ENCODE measurements around the gene PRDM11. TPM values are rescaled to one million over a fixed set of nuclear protein-coding genes. Genes with fewer than 3 reads are reported as not detected.

Gene PRDM11
- total RNA-seq, 2 donors from 2014 or later = 23.8 to 30.5 TPM

- no peaks in the 10 kb centered on the region for H3K27me3 ChIP-seq (replicated peaks; ENCODE audit: insufficient read depth)
- H3K36me3 ChIP-seq = no peaks in the 10 kb centered on the region
- no peak overlapping the region for H3K4me3 ChIP-seq
- DNase-seq (ENCODE audit: low spot score) (no peak), ATAC-seq (ENCODE audit: insufficient number of reproducible peaks, low FRiP score, low read depth) (no peak)
- H3K27ac ChIP-seq = no peak overlapping the region
- H3K4me1 ChIP-seq (ENCODE audit: control insufficient read depth in 1 of 2, low read depth in 2 of 2) = peaks cover 0 to 14% of the 10 kb centered on the region in 2 donors
- H3K9me3 ChIP-seq = no peaks in the 10 kb centered on the region
- TF ChIP-seq CTCF (IDR thresholded peaks at IDR 0.05) = no peak
Observed at GRCh38 chr11:45234306-45235006, 88.0 kb downstream of the PRDM11 start.

- H3K4me1 ChIP-seq (ENCODE audit: control insufficient read depth in 1 of 2, low read depth in 2 of 2) = peaks cover 0 to 7% of the 10 kb centered on the region in 2 donors
- H3K27ac ChIP-seq = no peak overlapping the region
- no peak for TF ChIP-seq CTCF (IDR thresholded peaks at IDR 0.05)
- no peak overlapping the region for H3K4me3 ChIP-seq
- H3K36me3 ChIP-seq = no peaks in the 10 kb centered on the region
- DNase-seq (ENCODE audit: low spot score) = no peak
- no peaks in the 10 kb centered on the region for H3K27me3 ChIP-seq (replicated peaks; ENCODE audit: insufficient read depth)
- H3K9me3 ChIP-seq = no peaks in the 10 kb centered on the region
- no peak for ATAC-seq (ENCODE audit: insufficient number of reproducible peaks, low FRiP score, low read depth)
Observed at GRCh38 chr11:45237711-45238315, 91.4 kb downstream of the PRDM11 start.

GRCh38 chr11:45238724-45239123, 92.3 kb downstream of the PRDM11 start:
- Histone ChIP-seq H3K9me3 (no peaks in the 10 kb centered on the region), H3K4me3 (no peak overlapping the region), H3K4me1 (ENCODE audit: control insufficient read depth in 1 of 2, low read depth in 2 of 2) (peaks cover 0 to under 1% of the 10 kb centered on the region in 2 donors), H3K36me3 (no peaks in the 10 kb centered on the region), H3K27me3 (replicated peaks; ENCODE audit: insufficient read depth) (no peaks in the 10 kb centered on the region), H3K27ac (peak overlapping the region in 1 of 2 donors; percentile 19)
- TF ChIP-seq CTCF (IDR thresholded peaks at IDR 0.05) = no peak
- DNase-seq (ENCODE audit: low spot score) = no peak
- peak; percentile 71 for ATAC-seq (ENCODE audit: insufficient number of reproducible peaks, low FRiP score, low read depth)

DNA sequence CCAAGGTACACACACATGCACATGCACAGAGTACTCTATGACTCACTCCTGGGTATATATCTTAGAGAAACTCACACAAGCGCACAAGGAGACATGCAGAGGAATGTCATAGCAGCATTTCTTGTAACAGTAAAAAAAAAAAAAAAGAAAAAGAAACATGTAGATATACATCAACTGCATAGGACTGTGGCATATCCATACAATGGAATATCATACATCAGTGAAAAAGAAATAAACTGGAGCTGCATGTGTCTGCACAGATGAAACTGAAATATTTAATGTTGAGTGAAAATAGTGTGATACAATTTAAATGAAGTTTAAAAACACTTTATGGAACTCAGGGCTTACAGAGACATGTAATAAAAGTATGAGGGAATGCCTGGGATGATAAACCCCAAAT, 93.3 kb downstream of the PRDM11 start:
- no peaks in the 10 kb centered on the region for H3K27me3 ChIP-seq (replicated peaks; ENCODE audit: insufficient read depth)
- H3K9me3 ChIP-seq = no peaks in the 10 kb centered on the region
- H3K27ac ChIP-seq = no peak overlapping the region
- TF ChIP-seq CTCF (IDR thresholded peaks at IDR 0.05) = no peak
- H3K4me3 ChIP-seq = no peak overlapping the region
- DNase-seq (ENCODE audit: low spot score) (no peak), ATAC-seq (ENCODE audit: insufficient number of reproducible peaks, low FRiP score, low read depth) (no peak)
- H3K4me1 ChIP-seq (ENCODE audit: control insufficient read depth in 1 of 2, low read depth in 2 of 2) = no peaks in the 10 kb centered on the region
- no peaks in the 10 kb centered on the region for H3K36me3 ChIP-seq

DNA sequence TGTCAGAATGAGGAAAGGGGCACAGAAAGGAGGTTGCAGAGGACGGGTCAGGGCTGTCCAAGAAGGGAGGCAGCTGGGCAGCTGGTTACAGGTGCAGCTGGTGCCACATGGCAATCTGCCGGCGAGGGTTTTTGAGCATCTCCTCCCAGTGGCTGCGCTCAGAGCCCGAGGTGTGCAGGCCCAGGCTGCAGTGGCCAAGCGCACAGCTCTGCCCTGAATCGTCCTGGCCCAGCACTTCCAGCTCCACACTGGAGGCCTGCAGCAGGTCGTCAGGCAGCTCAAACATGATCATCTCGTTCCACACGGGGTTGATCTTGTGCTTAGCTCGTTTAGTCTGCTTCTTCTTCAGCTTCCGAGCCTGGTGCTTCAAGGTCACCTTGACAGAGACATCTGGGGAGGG, 97.5 kb downstream of the PRDM11 start:
- H3K4me1 ChIP-seq (ENCODE audit: control insufficient read depth in 1 of 2, low read depth in 2 of 2) = no peaks in the 10 kb centered on the region
- H3K36me3 ChIP-seq = no peaks in the 10 kb centered on the region
- no peak overlapping the region for H3K4me3 ChIP-seq
- no peaks in the 10 kb centered on the region for H3K9me3 ChIP-seq
- no peaks in the 10 kb centered on the region for H3K27me3 ChIP-seq (replicated peaks; ENCODE audit: insufficient read depth)
- ATAC-seq (ENCODE audit: insufficient number of reproducible peaks, low FRiP score, low read depth) (no peak), DNase-seq (ENCODE audit: low spot score) (no peak)
- H3K27ac ChIP-seq = no peak overlapping the region
- no peak for TF ChIP-seq CTCF (IDR thresholded peaks at IDR 0.05)
